ENCODE measurements around the gene PKHD1.

DNA sequence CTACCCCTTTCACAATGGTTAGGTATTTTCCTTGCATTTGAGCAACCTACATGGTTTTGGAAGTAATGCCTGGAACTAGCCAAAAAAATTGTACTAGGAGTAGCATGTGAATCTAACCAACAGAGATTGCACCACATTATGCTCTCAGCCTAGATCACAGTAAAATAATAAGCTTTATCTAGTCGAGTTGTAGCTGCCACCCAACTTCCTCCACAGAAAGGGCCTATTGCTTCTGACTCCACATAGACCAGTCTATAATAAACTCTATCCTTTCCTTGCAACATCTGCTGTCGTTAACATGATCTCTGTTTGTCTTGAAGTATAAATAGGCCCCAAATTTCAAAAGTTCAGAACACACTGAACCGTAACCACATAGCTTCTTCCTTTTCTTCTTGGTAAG, 375.5 kb downstream of the PKHD1 start:
- TF ChIP-seq POLR2AphosphoS5 (IDR thresholded peaks at IDR 0.05), result no peak
- TF ChIP-seq, protein P1, sequence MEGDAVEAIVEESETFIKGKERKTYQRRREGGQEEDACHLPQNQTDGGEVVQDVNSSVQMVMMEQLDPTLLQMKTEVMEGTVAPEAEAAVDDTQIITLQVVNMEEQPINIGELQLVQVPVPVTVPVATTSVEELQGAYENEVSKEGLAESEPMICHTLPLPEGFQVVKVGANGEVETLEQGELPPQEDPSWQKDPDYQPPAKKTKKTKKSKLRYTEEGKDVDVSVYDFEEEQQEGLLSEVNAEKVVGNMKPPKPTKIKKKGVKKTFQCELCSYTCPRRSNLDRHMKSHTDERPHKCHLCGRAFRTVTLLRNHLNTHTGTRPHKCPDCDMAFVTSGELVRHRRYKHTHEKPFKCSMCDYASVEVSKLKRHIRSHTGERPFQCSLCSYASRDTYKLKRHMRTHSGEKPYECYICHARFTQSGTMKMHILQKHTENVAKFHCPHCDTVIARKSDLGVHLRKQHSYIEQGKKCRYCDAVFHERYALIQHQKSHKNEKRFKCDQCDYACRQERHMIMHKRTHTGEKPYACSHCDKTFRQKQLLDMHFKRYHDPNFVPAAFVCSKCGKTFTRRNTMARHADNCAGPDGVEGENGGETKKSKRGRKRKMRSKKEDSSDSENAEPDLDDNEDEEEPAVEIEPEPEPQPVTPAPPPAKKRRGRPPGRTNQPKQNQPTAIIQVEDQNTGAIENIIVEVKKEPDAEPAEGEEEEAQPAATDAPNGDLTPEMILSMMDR (IDR thresholded peaks at IDR 0.05), result no peak
- TF ChIP-seq POLR2A (IDR thresholded peaks at IDR 0.05), result no peak
- TF ChIP-seq EP300 (IDR thresholded peaks at IDR 0.05; ENCODE audit: low read depth), result no peak
